D721Med (cell line): ENCODE results near the gene ZNF76.

Source experiments
- DNase-seq: peaks from one replicate; pipeline ENCODE4 v3.0.0; 2011; ENCODE audit warnings: low spot score; ENCODE audit not compliant: insufficient read length
- FAIRE-seq: peaks from 2 replicates; lab custom pipeline; 2011; peaks lifted over from hg19 to GRCh38; lab: Jason Lieb, UNC
- TF ChIP-seq, protein P1 (sequence below): IDR thresholded peaks from 2 replicates; pipeline ENCODE4 v1.5.1; 2012; ENCODE audit warnings: mild to moderate bottlenecking, control low read depth; ENCODE audit not compliant: insufficient read depth; ENCODE audit errors: missing control alignments

Gene ZNF76

DNA sequence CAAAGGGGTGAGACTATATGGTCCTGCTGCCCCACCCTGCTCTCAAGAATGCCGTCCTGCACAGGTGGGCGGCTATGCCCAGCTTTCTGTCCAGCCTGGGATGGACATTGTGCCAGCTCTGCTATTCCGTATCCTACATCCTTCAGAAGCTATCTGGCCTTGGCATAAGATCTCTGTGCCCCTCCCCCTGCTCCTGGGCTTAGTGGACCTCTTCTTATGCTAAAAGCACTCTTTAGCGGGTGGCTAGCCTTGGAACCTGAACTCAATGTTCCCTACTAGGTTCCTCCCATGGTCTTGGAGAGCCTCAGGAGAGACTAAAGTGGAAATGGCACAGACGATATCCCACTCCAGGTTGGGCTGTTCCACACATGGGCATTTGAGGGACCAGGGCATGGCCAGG lies 23.3 kb upstream of the ZNF76 start:
- FAIRE-seq (no peak), DNase-seq (no peak)
- TF ChIP-seq, protein P1, sequence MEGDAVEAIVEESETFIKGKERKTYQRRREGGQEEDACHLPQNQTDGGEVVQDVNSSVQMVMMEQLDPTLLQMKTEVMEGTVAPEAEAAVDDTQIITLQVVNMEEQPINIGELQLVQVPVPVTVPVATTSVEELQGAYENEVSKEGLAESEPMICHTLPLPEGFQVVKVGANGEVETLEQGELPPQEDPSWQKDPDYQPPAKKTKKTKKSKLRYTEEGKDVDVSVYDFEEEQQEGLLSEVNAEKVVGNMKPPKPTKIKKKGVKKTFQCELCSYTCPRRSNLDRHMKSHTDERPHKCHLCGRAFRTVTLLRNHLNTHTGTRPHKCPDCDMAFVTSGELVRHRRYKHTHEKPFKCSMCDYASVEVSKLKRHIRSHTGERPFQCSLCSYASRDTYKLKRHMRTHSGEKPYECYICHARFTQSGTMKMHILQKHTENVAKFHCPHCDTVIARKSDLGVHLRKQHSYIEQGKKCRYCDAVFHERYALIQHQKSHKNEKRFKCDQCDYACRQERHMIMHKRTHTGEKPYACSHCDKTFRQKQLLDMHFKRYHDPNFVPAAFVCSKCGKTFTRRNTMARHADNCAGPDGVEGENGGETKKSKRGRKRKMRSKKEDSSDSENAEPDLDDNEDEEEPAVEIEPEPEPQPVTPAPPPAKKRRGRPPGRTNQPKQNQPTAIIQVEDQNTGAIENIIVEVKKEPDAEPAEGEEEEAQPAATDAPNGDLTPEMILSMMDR: no peak

DNA sequence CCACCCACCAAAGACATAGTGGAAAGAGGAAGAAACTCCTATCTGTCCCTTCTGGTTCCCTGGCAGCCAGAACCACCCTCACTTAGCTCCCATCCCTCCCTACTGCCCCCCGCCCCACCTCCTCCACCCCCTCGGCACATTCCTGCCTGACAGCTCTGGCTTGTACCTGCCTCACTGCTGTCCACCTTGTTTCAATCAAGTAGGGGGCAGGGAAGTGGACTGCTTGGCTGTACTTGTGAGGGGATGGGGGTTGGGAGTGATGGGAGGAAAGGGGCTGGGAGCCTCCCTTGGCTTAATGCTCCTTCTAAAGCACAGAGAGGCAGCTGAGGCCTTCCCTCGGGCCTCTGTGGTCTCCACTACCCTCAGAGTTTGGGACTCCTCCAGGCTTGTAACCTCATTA lies 22.1 kb upstream of the ZNF76 start:
- no peak for FAIRE-seq
- TF ChIP-seq, protein P1: no peak
- DNase-seq: no peak

DNA sequence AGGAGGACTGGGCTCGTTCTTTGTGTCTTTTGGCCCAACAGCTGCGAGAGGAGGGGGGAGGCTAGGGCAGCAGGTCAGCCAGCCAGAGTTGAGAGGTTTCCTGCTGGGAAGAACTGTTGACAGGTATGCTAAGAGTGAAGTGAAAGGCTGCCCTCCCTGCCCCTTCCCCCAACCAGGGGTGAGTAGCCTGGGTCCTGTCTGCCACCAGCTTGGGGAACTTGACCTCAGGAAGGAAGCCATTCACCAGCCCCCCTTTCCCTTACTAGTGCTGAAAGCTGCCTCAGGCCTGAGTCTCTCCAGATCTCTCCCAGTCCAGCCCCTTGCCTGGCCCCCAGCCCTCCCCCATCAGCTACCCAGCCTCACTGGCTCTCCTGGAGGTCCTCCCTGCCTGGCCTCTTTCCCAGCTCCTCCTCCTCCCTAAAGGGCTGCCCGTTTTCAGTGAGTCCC lies 20.7 kb upstream of the ZNF76 start:
- TF ChIP-seq, protein P1: no peak
- FAIRE-seq (no peak), DNase-seq (no peak)

DNA sequence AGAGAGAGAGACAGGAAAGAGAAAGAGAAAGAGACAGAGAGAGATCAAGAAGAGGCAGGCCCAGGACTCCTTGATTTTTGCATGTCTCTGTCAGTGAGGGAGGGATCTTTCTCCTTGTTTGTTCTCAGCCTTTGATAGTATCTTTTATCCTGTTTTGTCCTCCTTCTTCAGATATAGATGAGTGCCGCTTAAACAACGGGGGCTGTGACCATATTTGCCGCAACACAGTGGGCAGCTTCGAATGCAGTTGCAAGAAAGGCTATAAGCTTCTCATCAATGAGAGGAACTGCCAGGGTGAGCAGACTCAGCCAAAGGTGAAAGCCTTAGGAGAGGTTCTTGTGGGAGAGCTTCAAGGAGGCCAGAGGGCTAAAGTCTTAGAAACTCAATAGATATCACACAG lies 20.0 kb upstream of the ZNF76 start:
- FAIRE-seq: no peak
- TF ChIP-seq, protein P1: no peak
- no peak for DNase-seq

DNA sequence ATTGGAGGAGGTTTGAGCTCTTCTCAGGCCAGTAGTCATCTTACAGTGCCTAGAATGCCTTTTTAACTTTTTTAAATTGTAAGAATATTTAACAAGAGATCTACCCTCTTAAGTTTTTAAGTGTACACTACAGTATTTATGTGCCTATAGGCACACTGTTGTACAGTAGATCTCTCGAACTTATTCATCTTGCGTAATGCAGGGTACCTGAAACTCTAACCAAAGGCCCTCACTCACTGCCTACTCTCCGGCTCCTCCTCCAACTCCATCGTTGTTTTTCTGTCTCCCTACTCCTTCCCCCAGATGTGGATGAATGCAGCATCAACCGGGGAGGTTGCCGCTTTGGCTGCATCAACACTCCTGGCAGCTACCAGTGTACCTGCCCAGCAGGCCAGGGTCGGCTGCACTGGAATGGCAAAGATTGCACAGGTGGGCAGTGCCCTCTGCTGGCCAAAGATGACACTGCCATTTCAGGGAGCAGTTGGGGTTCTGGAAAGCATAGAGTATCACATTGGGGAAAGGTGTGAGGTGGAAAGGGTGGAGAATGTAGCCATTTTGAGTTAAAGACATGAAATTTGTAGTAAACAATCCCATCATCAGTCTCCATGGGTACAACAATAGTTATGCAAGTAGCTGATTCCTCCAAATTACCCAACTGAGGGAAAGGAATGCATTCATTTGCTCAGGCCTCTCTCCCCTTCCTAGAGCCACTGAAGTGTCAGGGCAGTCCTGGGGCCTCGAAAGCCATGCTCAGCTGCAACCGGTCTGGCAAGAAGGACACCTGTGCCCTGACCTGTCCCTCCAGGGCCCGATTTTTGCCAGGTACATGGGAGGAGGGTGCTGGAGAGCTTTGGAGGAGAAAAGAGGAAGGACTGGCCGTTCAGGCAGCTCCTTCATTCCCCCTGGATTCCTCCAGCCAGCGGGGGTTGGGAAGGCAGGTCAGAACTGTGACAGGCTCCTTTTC lies 18.4 kb upstream of the ZNF76 start:
- no peak for FAIRE-seq
- peak; percentile 87 for DNase-seq
- TF ChIP-seq, protein P1: peak; percentile 98

DNA sequence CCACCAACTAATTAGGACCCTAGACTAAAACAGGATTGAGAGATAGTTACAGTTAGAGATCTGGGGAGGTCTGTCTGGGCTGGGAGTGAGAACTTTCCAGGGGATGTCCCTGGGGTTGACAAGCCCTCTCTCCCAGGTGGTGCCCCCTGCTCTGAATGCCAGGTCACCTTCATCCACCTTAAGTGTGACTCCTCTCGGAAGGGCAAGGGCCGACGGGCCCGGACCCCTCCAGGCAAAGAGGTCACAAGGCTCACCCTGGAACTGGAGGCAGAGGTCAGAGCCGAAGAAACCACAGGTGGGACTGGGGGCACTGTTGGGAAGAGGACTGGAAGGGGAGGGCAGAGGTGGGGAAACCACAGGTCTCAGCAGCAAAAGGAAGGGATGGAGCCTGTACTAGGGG lies 17.0 kb upstream of the ZNF76 start:
- DNase-seq: no peak
- TF ChIP-seq, protein P1: no peak
- no peak for FAIRE-seq

DNA sequence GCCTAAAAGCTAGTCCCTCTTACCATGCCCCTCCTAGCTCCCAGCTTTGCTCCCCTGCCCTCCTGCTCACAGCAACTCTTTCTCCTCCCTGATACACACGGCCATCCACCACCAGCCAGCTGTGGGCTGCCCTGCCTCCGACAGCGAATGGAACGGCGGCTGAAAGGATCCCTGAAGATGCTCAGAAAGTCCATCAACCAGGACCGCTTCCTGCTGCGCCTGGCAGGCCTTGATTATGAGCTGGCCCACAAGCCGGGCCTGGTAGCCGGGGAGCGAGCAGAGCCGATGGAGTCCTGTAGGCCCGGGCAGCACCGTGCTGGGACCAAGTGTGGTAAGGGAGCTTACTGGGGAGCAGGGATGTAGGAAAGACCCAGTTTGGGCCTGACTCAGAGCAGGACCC lies 16.6 kb upstream of the ZNF76 start:
- DNase-seq (no peak), FAIRE-seq (no peak)
- TF ChIP-seq, protein P1: no peak
